Kidney tubule cell (primary cell): ENCODE results near the gene SCAF4.
A peak's percentile ranks its signal among the peaks of the same experiment; 100 is the strongest.
"Not testable (repeated sequence)": the region's sequence is repeated elsewhere in the genome, so short reads cannot be mapped to it uniquely, and the experiment has no call there.

Source experiments
- DNase-seq: peaks from one replicate; pipeline ENCODE4 v3.0.0-alpha.2; 2018; ENCODE audit warnings: low spot score

The SCAF4 gene

GRCh38 chr21:31741116-31741515 is 9.2 kb upstream of the SCAF4 start:
- no peak for DNase-seq

- not testable (repeated sequence) for DNase-seq
These were observed 5.9 kb upstream of the SCAF4 start for GRCh38 chr21:31737586-31738397.

DNA sequence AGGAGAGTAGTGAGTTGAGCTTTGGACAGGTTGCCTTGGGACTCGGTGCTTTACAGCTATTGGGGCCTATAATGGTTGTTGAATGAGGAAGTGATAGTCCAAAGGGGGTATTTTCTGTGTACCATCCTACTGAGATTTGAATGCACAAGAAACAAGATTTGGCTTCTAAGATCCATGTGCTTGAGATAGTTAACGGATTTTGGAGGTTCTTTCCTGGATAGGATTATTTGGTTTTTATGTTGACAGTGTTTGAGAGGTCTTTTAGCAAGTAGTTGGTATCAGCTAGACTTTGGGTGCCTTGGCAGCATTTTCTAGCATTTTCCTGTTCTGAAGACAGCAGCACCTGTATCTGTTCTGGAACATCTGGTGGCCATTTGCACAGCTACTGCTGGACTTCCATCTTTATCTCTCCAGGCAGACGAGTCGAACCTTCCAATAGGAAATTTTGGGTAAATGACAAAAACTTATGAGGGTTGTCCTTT is 3.6 kb upstream of the SCAF4 start:
- no peak for DNase-seq

DNA sequence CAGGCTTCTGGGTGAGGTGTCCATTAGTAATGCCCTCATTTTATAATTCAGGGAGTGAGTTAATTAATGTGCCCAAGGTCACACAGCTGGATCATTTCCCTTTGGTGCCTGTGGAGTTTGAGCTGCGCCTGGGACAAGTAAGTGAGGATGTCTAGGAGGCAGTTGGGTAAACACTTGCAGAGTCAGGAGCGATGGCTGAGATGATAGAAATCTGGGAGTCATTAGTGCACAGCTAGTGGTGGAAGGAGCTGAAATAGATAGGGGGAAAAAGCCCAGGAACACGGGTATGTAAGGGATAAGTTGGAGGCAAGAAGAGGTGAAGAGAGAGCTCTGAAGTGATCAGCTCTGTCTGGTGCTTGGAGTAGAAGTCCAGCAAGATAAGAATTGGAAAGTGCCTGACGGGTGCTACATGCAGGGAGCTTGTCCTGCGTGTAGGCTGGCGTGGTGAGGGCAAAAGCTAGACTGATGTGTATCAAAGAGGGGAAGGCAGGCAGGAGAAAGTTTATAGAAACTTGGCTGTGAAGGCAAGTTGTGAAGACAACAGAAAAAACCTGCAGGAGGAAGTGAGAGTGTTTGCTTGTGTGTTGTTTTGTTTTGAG is 1.7 kb upstream of the SCAF4 start:
- no peak for DNase-seq

GRCh38 chr21:31732597-31733550 is 956 bp upstream of the SCAF4 start:
- peak; percentile 30 for DNase-seq

DNA sequence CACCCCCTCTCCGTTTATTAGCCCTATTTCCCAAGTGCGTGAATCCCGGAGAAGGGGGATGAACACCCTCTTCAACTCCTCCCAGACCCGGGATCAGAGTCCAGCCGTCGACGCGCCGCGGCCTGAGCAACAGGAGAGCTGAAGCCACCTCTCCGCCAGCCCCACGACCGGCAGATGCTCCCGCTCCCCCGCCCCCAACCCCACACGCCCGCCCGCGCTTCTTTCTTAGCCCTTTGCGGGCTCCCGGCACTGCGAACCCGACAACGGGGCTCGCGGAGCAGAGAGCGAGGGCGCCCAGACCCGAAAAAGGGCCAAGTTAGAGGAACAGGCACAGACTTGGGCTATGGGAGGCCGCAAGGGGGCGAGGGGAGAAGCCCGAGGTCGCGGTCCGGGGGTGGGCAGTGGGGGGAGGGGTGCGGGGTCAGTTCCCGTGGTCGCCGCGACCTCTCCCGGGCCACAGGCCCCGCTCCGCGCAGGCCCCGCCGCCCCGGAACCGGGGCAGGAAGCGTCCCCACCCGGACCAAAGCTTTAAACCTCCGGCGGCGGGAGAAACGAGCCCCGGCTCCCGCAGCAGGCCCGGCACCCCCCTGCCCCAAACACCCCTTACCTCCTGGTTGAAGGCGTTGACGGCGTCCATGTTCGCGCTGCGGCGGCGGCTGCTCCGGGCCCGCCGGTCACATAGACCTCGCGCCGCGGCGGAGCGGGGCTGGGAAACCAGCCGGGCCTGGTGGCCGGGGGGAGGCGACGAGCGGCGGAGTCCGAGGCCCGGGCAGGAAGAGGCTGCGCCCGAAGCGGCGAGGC is 662 bp downstream of the SCAF4 start:
- DNase-seq, result peak; percentile 39

GRCh38 chr21:31730712-31731055 is 1.2 kb downstream of the SCAF4 start:
- no peak for DNase-seq

- no peak for DNase-seq
These were observed 2.1 kb downstream of the SCAF4 start for GRCh38 chr21:31729622-31730343.

DNA sequence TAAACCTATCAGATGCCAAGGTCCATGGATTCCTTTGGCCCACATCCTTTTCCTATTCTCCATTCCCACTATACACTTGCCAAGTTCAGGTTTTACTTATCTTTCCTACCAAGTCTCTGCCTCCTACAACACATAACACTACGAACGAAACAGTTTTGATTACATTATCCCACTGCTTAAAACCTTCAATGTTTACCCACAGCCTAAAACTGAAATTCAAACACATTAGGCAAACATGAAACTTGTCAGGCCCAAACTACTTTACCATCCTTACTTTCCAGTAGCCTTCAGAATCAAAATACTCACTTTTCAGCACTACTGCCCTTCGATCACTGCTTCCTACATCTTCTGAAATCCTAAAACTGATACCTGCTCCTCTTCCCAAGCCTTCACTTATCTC is 3.0 kb downstream of the SCAF4 start:
- no peak for DNase-seq

DNA sequence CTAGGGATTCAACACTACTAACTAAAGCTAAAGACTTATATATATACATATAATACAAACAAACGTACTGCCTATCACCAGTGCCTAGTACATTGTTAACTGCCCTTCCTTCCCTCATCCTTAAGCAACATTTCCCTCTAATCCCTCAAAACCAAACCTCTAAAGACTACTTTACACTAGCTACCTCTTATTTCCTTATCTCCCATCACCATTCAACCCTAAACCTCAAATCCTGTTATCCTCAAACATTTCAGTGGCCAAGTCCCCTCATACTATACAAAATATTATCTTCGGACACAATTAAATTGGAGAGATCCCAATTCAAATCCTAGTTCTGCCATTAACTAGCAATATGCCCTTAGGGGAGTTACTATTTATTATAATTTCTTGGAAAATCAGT is 3.7 kb downstream of the SCAF4 start:
- DNase-seq, result no peak

- DNase-seq, result no peak
These were observed 4.7 kb downstream of the SCAF4 start for GRCh38 chr21:31727181-31727580.

DNA sequence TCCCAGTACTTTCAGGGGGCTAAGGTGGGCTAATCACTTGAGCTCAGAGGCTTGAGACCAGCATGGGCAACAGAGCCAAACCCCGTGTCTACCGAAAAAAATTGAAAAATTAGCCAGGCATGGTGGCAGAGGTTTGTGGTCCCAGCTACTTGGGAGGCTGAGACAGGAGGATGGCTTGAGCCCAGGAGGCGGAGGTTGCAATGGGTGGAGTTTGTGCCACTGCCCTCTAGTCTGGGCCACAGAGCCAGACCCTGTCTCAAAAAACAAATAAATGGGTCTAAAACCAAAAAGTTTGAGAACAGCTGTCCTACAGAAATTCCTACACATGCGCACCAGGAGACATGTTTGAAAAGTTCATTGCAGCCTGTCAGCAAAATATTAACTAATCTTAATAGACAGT is 5.5 kb downstream of the SCAF4 start:
- DNase-seq, result no peak

- no peak for DNase-seq
These were observed 6.6 kb downstream of the SCAF4 start for GRCh38 chr21:31725202-31725839.

- no peak for DNase-seq
These were observed 7.4 kb downstream of the SCAF4 start for GRCh38 chr21:31724552-31724951.

- DNase-seq, result no peak
These were observed 10.5 kb downstream of the SCAF4 start for GRCh38 chr21:31721381-31721780.

DNA sequence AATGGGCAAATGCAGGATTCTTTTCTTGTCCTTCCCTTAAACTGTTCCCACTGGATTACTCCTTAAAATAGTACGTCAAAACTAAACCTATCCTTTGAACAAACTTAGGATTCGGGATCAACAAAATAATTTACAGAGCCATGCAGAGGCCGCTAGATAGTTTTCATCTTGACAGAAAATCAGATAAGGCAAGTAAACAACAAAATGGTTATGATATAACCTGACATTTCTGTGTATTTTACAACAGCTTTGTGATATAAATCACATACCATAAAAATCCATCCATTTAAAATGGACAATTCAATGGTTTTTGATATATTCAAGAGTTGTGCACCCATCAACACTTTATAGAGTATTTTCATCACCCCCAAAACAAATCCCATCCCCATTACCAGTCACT is 11.2 kb downstream of the SCAF4 start:
- no peak for DNase-seq

DNA sequence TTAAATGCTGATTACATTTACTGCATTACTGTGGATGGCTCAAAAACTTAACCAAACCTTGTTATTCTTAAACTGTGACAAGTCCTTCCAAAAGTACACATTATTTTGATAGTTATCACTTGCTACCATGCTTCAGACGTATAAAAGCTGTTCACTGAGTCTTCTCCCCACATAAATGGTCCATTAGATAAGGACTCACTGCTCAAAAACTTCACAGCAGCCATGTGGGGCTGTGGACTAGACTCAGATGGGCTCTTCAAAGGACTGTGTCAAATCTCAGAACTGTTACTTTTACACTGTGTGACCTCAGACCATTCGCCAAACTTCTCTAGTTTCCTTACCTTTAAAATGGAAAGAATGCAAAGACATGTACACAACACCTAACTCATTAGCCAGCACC is 11.6 kb downstream of the SCAF4 start:
- DNase-seq, result no peak

DNA sequence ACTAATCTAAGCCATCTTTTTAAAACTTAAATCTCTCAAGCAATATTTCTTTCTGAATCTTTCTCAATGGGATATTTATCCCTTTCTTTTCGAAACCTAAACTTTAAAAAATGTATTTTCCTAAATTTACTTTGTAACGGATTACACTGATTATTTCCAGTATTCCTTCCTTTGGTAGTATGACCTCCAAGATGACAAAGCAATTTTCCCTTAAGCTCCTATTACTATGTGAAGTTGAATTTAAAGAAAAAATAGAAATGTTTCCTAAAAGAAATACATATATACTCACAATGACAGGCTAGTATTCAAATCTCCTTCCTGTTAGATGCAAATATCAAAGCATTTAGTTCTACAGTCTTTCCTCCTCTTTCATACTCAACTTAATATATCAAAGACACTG is 15.8 kb downstream of the SCAF4 start:
- no peak for DNase-seq

DNA sequence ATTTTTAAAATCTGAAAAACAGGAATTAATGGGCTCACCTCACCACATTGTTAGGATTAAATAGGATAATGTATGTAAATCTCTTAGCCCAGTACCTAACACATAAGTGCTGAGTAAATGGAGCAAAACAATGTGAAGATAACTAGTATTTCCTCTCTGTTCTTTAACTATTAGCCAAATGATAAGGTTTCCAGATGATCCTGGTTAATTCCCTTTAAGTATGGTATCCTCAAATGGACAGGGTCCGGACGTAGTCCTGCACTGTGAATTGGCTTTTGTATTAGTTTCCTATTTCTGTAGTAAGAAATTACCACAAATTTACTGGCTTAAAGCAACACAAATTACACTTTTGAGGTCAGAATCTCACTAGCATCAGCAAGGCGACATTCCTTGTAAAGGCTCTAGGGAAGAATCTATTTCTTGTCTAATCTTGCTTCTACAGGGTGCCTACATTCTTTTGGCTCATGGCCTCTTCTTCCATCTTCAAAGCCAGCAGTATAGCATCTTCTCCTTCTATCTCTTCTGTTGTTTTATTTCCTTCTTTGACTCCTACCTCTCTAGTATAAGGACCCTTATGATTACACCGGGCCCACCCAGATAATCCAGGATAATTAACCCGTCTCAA is 17.1 kb downstream of the SCAF4 start:
- DNase-seq, result no peak
